KMS-11 (cell line): ENCODE results near the gene SPRR3.

ENCODE experiments used
- H2AFZ ChIP-seq: fragments of 200-600 bp; sonication (generic); 2 replicates; pipeline ENCODE4 v1.6.1; 2016; ENCODE audit warnings: antibody characterized with exemption, mixed run types, low read depth
- H3K27ac ChIP-seq: fragments of 200-600 bp; sonication (generic); 2 replicates; pipeline ENCODE4 v1.6.1; 2016; ENCODE audit warnings: mild to moderate bottlenecking, mixed run types
- H3K27me3 ChIP-seq: fragments of 200-600 bp; sonication (generic); 2 replicates; pipeline ENCODE4 v1.6.1; 2017; ENCODE audit warnings: mild to moderate bottlenecking, low read depth, mixed run types, moderate library complexity; ENCODE audit not compliant: insufficient read depth
- H3K36me3 ChIP-seq: fragments of 200-600 bp; sonication (generic); 2 replicates; pipeline ENCODE4 v1.6.1; 2017; ENCODE audit warnings: mild to moderate bottlenecking, mixed run types; ENCODE audit not compliant: insufficient read depth
- H3K4me1 ChIP-seq: fragments of 200-600 bp; sonication (generic); 2 replicates; pipeline ENCODE4 v1.6.1; 2016; ENCODE audit warnings: mild to moderate bottlenecking, low read depth, mixed run types; ENCODE audit not compliant: poor library complexity, severe bottlenecking
- H3K4me2 ChIP-seq: fragments of 200-600 bp; sonication (generic); 2 replicates; pipeline ENCODE4 v1.7.0; 2016; ENCODE audit warnings: mild to moderate bottlenecking, mixed run types
- H3K4me3 ChIP-seq: fragments of 200-600 bp; sonication (generic); IDR thresholded peaks from 2 replicates; pipeline ENCODE4 v1.6.1; 2017; ENCODE audit warnings: low read depth, low read length, mixed read lengths; ENCODE audit not compliant: insufficient read depth
- H3K79me2 ChIP-seq: fragments of 200-600 bp; sonication (generic); 2 replicates; pipeline ENCODE4 v1.6.1; 2016; ENCODE audit warnings: low read depth, mixed run types; ENCODE audit not compliant: insufficient read depth
- H3K9ac ChIP-seq: fragments of 200-600 bp; sonication (generic); 2 replicates; pipeline ENCODE4 v1.6.1; 2016; ENCODE audit warnings: mild to moderate bottlenecking, mixed run types
- H4K20me1 ChIP-seq: fragments of 200-600 bp; sonication (generic); 2 replicates; pipeline ENCODE4 v1.6.1; 2016; ENCODE audit warnings: mild to moderate bottlenecking, mixed run types; ENCODE audit not compliant: insufficient read depth
- CTCF ChIP-seq: fragments of 200-600 bp; sonication (generic); conservative IDR thresholded peaks from 2 replicates; pipeline ENCODE4 v1.6.1; 2017; ENCODE audit warnings: low read depth, mild to moderate bottlenecking, antibody characterized with exemption, low read length, moderate library complexity, mixed read lengths

Gene SPRR3

GRCh38 chr1:153032073-153032472 is 30.5 kb downstream of the SPRR3 start:
- Histone ChIP-seq H4K20me1 (no peaks in the 10 kb centered on the region), H3K79me2 (no peaks in the 10 kb centered on the region), H3K27me3 (no peaks in the 10 kb centered on the region), H3K9ac (no peak overlapping the region), H3K4me3 (no peak overlapping the region), H3K4me1 (no peaks in the 10 kb centered on the region), H3K36me3 (no peaks in the 10 kb centered on the region), H3K4me2 (no peak overlapping the region), H3K27ac (no peak overlapping the region), H2AFZ (no peak overlapping the region)
- TF ChIP-seq CTCF = no peak

- Histone ChIP-seq H3K36me3 (no peaks in the 10 kb centered on the region), H3K79me2 (no peaks in the 10 kb centered on the region), H3K27ac (no peak overlapping the region), H3K4me1 (no peaks in the 10 kb centered on the region), H3K27me3 (no peaks in the 10 kb centered on the region), H3K4me2 (no peak overlapping the region), H3K4me3 (no peak overlapping the region), H4K20me1 (no peaks in the 10 kb centered on the region), H3K9ac (no peak overlapping the region), H2AFZ (no peak overlapping the region)
- TF ChIP-seq CTCF = peak; percentile 43
Observed at GRCh38 chr1:153032677-153033308, 31.2 kb downstream of the SPRR3 start.

DNA sequence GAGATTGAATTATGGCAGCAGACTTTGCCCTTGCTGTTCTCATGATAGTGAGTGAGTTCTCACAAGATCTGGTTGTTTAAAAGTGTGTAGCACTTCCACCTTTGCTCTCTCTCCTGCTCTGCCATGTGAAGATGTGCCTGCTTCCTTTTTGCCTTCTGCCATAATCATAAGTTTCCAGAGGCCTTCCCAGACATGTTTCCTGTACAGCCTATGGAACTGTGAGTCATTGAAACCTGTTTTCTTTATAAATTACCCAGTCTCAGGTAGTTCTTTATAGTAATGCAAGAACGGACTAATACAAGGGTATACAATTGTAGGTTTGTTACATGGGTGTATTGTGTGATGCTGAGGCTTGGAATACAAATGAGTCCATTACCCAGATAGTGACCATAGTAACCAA is 33.7 kb downstream of the SPRR3 start:
- no peak overlapping the region for H2AFZ ChIP-seq
- no peaks in the 10 kb centered on the region for H3K27me3 ChIP-seq
- no peak for TF ChIP-seq CTCF
- no peaks in the 10 kb centered on the region for H3K79me2 ChIP-seq
- H3K4me2 ChIP-seq = no peak overlapping the region
- H3K9ac ChIP-seq = no peak overlapping the region
- no peaks in the 10 kb centered on the region for H4K20me1 ChIP-seq
- no peak overlapping the region for H3K4me3 ChIP-seq
- no peak overlapping the region for H3K27ac ChIP-seq
- no peaks in the 10 kb centered on the region for H3K4me1 ChIP-seq
- H3K36me3 ChIP-seq = no peaks in the 10 kb centered on the region

- Histone ChIP-seq H3K4me3 (no peak within 1 kb of the TSS), H3K27ac (no peak within 1 kb of the TSS), H3K27me3 (no peaks in the 10 kb centered on the region), H3K4me2 (no peak within 1 kb of the TSS), H3K9ac (no peak within 1 kb of the TSS), H4K20me1 (no peaks in the 10 kb centered on the region), H2AFZ (no peak within 1 kb of the TSS), H3K36me3 (no peaks in the 10 kb centered on the region), H3K79me2 (no peaks in the 10 kb centered on the region), H3K4me1 (no peaks in the 10 kb centered on the region)
- no peak for TF ChIP-seq CTCF
Observed at GRCh38 chr1:153040950-153041631, 39.5 kb downstream of the SPRR3 start, which contains the start of gene SPRR2D. TSS of gene SPRR2D (minus strand) at chr1:153041120. CDS start at chr1:153040346, 774 bp downstream.
